ENCODE results near the gene MYO7B. TPM values are rescaled to one million over a fixed set of nuclear protein-coding genes. Genes with fewer than 3 reads are reported as not detected.
A peak's percentile ranks its signal among the peaks of the same experiment; 100 is the strongest.

The MYO7B gene
- total RNA-seq, 4 donors from 2014 or later = 214 to 1,039 (median 594) TPM

GRCh38 chr2:127652786-127653357, 117.4 kb downstream of the MYO7B start:
- no peak for TF ChIP-seq POLR2A (IDR thresholded peaks at IDR 0.05)
- TF ChIP-seq, protein P1, sequence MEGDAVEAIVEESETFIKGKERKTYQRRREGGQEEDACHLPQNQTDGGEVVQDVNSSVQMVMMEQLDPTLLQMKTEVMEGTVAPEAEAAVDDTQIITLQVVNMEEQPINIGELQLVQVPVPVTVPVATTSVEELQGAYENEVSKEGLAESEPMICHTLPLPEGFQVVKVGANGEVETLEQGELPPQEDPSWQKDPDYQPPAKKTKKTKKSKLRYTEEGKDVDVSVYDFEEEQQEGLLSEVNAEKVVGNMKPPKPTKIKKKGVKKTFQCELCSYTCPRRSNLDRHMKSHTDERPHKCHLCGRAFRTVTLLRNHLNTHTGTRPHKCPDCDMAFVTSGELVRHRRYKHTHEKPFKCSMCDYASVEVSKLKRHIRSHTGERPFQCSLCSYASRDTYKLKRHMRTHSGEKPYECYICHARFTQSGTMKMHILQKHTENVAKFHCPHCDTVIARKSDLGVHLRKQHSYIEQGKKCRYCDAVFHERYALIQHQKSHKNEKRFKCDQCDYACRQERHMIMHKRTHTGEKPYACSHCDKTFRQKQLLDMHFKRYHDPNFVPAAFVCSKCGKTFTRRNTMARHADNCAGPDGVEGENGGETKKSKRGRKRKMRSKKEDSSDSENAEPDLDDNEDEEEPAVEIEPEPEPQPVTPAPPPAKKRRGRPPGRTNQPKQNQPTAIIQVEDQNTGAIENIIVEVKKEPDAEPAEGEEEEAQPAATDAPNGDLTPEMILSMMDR (IDR thresholded peaks at IDR 0.05) = no peak
- peak overlapping the region in 3 of 4 donors; percentile 19 to 85 (median 32) for H3K27ac ChIP-seq

DNA sequence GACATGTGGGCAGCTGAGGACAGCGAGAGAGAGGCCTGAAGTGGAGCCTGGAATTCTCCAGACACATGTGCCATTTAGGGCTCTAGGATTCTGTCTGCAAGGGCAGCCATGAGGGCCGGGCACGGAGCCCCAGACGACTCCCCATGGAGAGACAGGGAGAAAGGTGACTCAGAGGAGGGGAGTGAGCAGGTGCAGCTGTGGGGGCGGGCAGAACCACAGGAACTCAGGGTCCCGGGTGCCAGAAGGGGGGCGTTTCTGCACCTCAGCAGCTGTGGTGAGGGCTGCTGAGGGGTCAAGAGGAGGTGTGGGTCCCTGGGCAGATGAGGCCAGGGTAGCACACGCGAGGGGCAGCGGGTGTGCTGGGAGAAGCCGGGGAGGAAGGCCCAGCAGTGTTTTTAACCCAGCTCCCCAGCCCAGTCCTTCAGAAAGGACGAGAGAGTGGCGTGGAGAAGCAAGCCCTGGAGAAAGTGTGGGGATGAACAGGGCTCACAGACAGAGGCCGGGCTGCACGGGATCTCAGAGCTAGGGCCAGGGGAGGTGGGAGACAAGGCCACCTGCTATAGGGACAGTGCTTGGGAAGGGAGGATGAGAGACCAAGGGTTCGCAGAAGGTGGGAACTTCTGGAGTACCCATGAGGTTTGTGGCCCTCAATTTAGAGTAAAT, 118.1 kb downstream of the MYO7B start:
- peak overlapping the region in 1 of 4 donors; percentile 85 for H3K27ac ChIP-seq
- H3K4me1 ChIP-seq = peaks cover 0 to 15% (median 3%) of the 10 kb centered on the region in 4 donors
- H3K9me3 ChIP-seq = no peaks in the 10 kb centered on the region
- H3K4me3 ChIP-seq = no peak overlapping the region
- H3K36me3 ChIP-seq = peaks cover 0 to 7% (median 0%) of the 10 kb centered on the region in 3 donors
- H3K27me3 ChIP-seq = no peaks in the 10 kb centered on the region
- no peak for TF ChIP-seq POLR2A (IDR thresholded peaks at IDR 0.05)
- TF ChIP-seq, protein P1 (IDR thresholded peaks at IDR 0.05) = no peak
- peak in 1 of 3 donors; percentile 43 for DNase-seq

More at GRCh38 chr2:127652786-127653357, 117.4 kb downstream of the MYO7B start:
- Histone ChIP-seq H3K4me3 (no peak overlapping the region), H3K27me3 (no peaks in the 10 kb centered on the region), H3K36me3 (peaks cover 0 to 7% (median 0%) of the 10 kb centered on the region in 3 donors), H3K9me3 (no peaks in the 10 kb centered on the region), H3K4me1 (peaks cover 0 to 15% (median 3%) of the 10 kb centered on the region in 4 donors)
- peak in 1 of 3 donors; percentile 28 for DNase-seq

DNA sequence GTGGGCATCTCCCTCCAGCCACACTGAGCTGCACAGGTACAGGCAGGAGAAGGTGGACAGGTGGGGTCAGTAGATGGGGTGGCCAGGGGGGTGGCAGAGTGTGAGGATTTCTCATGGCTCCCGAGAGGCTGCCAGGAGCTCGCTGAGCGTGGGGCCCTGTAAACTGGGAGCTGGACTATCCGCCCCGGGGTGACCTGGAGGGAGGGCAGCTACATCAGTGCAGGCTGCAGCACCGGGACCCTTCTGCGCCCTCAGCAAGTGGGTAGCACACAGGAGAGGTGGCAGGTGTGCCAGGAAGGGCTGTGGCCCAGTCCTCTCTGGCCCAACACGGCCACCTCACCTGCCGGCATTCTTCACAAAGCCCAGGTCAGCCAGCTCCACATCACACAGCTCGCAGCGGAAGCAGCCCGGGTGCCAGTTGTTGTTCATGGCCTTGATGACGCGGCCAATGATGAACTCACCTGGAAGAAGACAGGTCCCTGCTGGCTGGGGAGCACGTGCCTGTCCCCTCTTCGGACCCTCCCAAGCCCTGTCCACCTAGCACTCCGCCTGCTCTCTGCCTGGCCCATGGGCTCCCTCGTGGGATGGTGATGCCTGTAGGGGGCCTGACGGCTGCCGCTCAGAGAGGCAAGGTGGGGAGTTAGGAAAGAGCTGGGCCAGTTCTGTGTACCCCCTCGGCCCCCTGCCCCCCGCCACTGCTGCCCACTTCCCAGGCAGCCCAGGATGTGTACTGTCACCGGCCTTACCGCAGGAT, 118.8 kb downstream of the MYO7B start:
- DNase-seq = peak in 1 of 3 donors; percentile 44

GRCh38 chr2:127654838-127655175, 119.3 kb downstream of the MYO7B start:
- H3K27me3 ChIP-seq = no peaks in the 10 kb centered on the region
- no peaks in the 10 kb centered on the region for H3K9me3 ChIP-seq
- peak in 1 of 3 donors; percentile 32 for DNase-seq
- peak overlapping the region in 1 of 4 donors; percentile 85 for H3K27ac ChIP-seq
- TF ChIP-seq, protein P1 (IDR thresholded peaks at IDR 0.05) = no peak
- no peak for TF ChIP-seq POLR2A (IDR thresholded peaks at IDR 0.05)
- H3K4me1 ChIP-seq = peaks cover 0 to 14% (median 4%) of the 10 kb centered on the region in 4 donors
- peaks cover 0 to 7% (median 0%) of the 10 kb centered on the region in 3 donors for H3K36me3 ChIP-seq
- H3K4me3 ChIP-seq = no peak overlapping the region

More for the DNA sequence above, 118.8 kb downstream of the MYO7B start:
- H3K36me3 ChIP-seq = peaks cover 0 to 7% (median 0%) of the 10 kb centered on the region in 3 donors
- no peaks in the 10 kb centered on the region for H3K27me3 ChIP-seq
- no peak overlapping the region for H3K4me3 ChIP-seq
- no peaks in the 10 kb centered on the region for H3K9me3 ChIP-seq
- TF ChIP-seq, protein P1 (IDR thresholded peaks at IDR 0.05) = no peak
- no peak for TF ChIP-seq POLR2A (IDR thresholded peaks at IDR 0.05)
- peak overlapping the region in 1 of 4 donors; percentile 85 for H3K27ac ChIP-seq
- peaks cover 0 to 14% (median 4%) of the 10 kb centered on the region in 4 donors for H3K4me1 ChIP-seq

DNA sequence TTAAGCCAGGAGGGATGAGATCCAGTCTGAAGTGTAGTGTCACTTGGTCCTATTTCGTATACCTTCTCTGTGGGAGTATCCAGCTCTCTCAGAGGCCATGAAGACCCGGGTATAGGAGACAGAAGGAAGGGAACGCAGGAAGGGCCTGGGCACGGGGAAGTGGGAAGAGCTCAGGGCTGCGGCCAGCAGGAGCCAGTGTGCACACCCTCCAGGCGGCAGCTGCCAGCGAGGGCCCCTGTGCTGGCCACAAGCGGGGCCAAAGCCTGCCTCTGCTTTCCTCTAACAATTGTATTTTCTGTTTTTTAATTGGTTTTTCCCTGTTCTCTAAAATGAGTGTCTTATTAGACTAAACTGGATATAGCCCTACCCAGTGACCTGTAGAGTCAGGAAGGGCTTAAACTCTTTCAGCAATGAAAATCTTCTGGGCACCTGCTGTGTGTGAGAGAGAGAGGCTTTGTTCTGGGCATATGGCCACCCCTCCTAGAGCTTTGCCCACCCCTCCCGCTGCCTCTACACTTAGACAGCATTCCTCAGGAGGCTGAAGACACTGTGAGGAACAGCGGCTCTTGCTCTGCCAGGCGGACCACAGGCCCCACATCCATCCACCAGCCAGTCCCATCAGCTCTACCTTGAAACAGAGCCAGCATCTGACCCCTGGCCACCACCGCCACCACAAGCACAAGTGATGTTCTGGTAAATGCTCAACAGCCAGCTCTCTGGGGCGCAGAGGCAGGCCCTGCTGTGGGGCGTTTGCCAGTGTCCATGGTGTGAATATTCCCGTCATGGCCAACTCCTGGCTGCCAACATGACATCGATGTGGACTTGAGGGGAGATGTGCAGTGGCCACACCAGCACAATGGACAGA, 120.0 kb downstream of the MYO7B start:
- no peaks in the 10 kb centered on the region for H3K9me3 ChIP-seq
- DNase-seq = peak in 1 of 3 donors; percentile 36
- TF ChIP-seq, protein P1 (IDR thresholded peaks at IDR 0.05) = no peak
- no peak for TF ChIP-seq POLR2A (IDR thresholded peaks at IDR 0.05)
- H3K4me1 ChIP-seq = peaks cover 0 to 15% (median under 1%) of the 10 kb centered on the region in 4 donors
- no peak overlapping the region for H3K4me3 ChIP-seq
- H3K27ac ChIP-seq = peak overlapping the region in 2 of 4 donors; percentile 19 to 85
- no peaks in the 10 kb centered on the region for H3K27me3 ChIP-seq
- peaks cover 0 to 7% (median 0%) of the 10 kb centered on the region in 3 donors for H3K36me3 ChIP-seq

All from Peyer's patch (tissue), 4 donors.